DMS 273 (cell line): ENCODE results near the gene GAR1.
"Not testable (repeated sequence)": the region's sequence is repeated elsewhere in the genome, so short reads cannot be mapped to it uniquely, and the experiment has no call there.

ENCODE experiments used
- DNase-seq: peaks from one replicate; lab custom pipeline; 2025; ENCODE audit not compliant: unreplicated experiment; lab: John Stamatoyannopoulos, UW

Gene GAR1

GRCh38 chr4:109815151-109816081 lies at the start of gene GAR1:
Gene GAR1, plus strand, starts transcription at chr4:109815762. Its CDS starts 403 bp downstream, at chr4:109816165.
- DNase-seq, result peak; percentile 95

- not testable (repeated sequence) for DNase-seq
Observed at GRCh38 chr4:109782092-109782491, 33.5 kb upstream of the GAR1 start.

GRCh38 chr4:109786846-109787245 lies 28.7 kb upstream of the GAR1 start:
- no peak for DNase-seq

DNA sequence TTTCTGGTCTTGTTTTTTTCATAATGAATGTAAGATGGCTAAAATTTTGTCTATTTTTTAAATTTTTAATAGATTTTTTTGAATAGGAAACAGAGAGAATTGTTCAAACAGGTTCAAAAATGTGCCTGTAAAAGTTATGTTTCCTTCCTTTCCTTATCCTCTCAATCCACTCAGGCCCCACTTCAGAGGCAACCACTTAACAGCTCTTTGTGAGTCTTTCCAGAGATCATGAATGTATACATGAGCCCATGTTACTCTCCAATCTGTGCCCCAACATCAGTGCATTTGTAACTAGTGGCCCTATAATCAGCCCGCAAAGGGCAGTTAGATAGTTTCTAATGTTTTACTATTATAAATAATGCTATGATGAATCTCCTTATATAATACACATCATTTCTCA lies 27.8 kb upstream of the GAR1 start:
- no peak for DNase-seq

- no peak for DNase-seq
Observed at GRCh38 chr4:109795059-109795458, 20.5 kb upstream of the GAR1 start.

DNA sequence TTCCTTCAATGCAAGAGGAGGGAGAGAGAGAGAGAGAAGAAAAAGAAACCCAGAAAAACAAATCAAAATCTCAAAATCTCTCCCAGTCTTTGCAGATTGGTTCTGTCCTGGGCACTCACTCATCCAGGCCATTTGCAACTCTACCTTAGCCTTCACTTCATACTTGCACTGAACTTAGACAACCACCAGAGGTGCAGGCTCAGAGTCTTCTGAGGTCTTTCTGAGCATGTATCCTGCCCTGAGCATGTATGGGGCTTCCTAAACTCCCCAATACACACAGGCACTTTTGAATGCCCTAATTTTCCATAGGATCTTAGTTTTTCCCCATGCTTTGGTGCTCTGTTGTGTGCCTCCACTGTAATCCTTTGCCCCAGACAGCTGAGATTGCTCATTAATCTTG lies 16.7 kb upstream of the GAR1 start:
- no peak for DNase-seq

GRCh38 chr4:109801099-109801789 lies 14.3 kb upstream of the GAR1 start:
- no peak for DNase-seq

- DNase-seq, result peak; percentile 13
Observed at GRCh38 chr4:109801895-109802319, 13.7 kb upstream of the GAR1 start, which contains the start of gene CFI. Gene CFI, minus strand, starts transcription at chr4:109801999. Its CDS starts 28 bp downstream, at chr4:109801971.

DNA sequence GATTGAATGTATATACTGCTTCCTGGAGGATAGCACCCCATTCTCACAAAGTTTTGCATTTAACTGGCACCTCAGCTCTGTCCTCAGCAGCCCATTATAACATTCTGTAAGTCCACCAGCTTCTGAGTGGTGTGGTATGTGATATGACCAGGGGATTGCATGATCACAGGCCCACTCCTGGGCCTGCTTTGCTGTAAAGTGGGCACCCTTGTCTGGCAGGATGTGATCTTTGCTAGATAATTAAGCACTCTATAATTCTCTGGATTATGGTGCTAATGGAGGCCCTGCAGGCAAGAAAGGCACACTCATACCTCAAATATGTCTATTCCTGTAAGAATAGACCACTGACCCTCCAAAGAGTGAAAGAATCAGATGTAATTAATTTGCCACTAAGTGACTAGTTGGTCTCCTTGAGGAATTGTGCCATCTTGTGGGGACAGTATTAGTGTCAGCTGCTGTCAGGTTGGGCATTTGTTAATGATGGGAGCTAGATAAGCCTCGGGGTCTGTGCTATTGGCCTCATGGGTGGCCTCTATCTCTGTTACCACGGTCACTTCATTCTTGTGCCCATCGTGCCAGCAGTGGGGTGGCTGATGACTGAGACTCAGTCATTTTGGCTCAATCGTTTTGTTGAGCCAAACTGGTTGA lies 11.5 kb upstream of the GAR1 start:
- peak; percentile 65 for DNase-seq

GRCh38 chr4:109809655-109810054 lies 5.9 kb upstream of the GAR1 start:
- DNase-seq, result no peak

DNA sequence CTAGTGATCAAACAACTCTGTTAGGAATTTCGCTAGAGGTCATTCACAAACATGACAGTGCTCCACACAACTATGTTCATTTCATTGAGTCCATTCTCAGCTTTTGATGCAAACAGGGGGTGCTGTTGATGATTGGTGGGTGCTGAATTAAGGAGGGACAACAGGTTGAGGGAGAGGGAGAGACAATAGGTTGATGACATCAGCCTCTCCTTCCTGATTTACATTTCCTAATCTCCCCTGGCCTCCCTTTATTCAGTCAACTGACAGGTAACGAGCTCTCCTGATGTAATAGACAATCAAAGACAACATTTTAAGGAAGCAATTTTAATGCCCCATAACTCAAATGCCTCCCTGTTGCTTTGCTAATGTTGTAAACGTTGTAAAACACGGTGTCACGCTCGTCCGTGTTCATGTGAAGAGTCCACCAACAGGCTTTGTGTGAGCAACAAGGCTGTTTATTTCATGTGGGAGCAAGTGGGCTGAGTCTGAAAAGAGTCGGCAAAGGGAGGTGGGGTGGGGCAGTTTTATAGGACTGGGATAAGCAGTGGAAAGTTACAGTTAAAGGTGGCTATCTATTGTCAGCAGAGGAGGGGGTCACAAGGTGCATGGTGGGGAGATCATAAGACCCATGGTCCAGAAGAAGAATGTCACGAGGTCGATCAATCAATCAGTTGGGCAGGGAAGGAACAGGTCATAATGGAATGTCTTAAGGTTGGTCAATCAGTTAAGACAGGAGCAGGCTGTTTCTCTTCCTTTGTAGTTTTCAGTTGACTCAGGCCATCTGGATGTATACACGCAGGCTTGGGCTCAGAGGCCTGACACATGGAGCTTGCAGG lies 4.8 kb upstream of the GAR1 start:
- no peak for DNase-seq

GRCh38 chr4:109811707-109812106 lies 3.9 kb upstream of the GAR1 start:
- no peak for DNase-seq

DNA sequence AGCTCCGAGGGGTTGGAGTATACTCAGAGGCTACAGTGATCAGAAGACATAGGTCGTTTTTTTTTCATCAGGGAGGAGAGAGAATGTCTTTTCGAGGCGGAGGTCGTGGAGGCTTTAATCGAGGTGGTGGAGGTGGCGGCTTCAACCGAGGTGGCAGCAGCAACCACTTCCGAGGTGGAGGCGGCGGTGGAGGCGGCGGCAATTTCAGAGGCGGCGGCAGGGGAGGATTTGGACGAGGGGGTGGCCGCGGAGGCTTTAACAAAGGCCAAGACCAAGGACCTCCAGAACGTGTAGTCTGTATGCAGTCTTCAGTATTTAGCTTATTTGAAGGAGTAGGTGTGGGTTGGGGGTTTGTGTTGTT lies 500 bp downstream of the GAR1 start:
- peak; percentile 28 for DNase-seq

- no peak for DNase-seq
Observed at GRCh38 chr4:109816894-109817293, 1.3 kb downstream of the GAR1 start.

GRCh38 chr4:109818268-109818667 lies 2.7 kb downstream of the GAR1 start:
- no peak for DNase-seq

DNA sequence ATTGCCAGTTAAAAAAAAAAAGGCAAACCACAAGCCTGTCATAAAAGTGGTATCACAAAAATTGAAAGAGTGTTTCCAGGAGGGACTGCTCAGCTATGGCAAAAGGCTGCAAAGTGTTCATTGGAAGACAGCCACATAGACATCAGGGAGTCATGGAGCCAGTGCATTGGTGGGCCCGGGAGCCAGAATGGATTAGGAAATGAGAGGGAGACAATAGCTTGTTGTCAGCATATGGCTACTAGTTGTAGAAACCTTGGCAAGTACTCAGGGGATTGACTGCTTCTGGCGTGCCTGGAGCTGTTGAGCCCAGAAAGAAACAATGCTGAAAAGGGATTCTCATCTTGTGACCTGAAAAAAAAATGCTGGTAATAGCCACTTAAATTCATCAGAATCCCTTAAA lies 5.0 kb downstream of the GAR1 start:
- DNase-seq, result peak; percentile 20

DNA sequence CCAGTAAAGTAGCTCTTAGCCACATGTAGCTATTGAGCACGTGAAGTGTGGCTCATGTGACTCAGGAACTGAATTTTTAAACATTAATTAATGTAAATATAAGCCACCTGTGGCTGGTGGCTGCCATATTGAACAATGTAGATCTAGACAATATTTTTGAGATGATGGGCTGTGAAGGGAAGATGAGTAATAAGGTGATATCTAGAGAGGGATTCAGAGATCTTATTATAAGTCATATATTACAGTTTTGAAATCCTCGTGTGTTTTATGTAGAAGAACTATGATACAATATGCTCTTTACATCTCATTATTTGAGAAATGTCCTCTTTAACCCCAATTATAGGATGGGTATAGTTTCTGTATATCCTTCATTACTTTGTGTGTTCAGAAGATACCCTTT lies 5.6 kb downstream of the GAR1 start:
- DNase-seq, result no peak

DNA sequence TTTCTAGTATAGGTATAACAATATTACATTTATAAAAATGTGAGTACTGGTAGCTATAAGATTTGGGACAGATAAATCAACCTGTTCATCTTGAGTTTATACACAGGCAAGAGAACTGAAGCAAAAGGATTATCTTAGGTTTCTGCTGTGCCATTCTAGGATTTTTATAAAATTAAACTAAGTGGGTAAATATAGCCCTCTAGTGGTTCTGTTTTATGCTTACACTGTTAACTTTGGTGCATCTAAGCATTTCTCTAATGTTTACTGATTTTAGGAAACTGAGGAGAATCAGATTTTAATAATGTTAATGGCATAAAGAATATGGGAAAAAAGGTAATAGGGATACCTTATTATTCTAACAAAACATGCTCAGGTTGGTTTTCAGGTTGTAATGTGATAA lies 11.2 kb downstream of the GAR1 start:
- DNase-seq, result peak; percentile 29

DNA sequence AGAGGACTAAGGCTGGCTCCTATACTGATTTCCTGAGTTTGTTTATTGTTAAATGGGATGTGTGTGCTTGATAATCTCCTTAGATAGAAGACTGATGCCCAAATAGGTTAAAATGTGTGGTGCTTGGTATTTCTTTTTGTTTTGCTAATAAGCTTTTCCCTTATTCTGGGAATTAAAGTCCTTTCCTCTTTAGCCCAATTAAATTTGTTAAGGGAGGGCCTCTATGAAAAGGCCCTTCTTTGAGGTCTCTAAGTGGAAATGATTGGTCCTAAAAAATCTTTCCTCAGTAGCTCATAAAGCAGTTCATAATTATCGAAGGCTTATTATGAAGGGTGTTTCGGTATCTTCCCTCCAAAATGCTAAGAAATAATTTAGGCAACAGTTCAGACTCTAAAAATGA lies 12.1 kb downstream of the GAR1 start, which contains the start of gene RRH:
Gene RRH (plus strand): TSS at position 301 of the 400 bp plus-strand sequence. CDS start 56 bp downstream, at position 357.
- DNase-seq, result no peak

DNA sequence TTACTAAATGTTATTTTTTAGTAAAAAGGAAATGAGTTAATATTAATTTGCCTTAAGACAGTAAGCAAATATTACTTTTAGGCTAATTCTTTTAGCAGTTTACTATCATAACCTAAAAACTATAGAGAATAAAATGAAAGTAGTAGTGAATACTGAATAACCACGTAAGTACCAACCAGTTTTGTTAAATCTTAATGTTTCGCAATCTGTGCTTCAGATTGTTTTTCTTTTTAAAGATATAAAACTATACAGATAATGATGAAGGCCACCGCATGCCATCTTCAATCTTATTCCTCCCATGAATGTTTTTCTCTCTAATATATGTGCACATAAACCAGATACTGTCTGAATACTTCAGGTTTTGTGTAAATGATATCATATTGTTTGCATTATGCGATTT lies 18.2 kb downstream of the GAR1 start:
- DNase-seq, result no peak

GRCh38 chr4:109836985-109837384 lies 21.4 kb downstream of the GAR1 start:
- no peak for DNase-seq
